HepG2 (cell line): ENCODE measurements around the gene IL6R. TPM values are rescaled to one million over a fixed set of nuclear protein-coding genes. Genes with fewer than 3 reads are reported as not detected.

Source experiments
- CHCHD3 ChIP-seq: sonication (generic); formaldehyde crosslinking; IDR thresholded peaks from 2 replicates; pipeline ENCODE4 v1.8.0; 2022; ENCODE audit warnings: mild to moderate bottlenecking, missing genetic modification reagents, moderate library complexity
- CTCF ChIP-seq: sonication (generic); formaldehyde crosslinking; IDR thresholded peaks from 2 replicates; pipeline ENCODE4 v1.5.0; 2020; ENCODE audit warnings: mild to moderate bottlenecking, missing genetic modification reagents, moderate library complexity
- FOSL2 ChIP-seq: sonication (generic); formaldehyde crosslinking; IDR thresholded peaks from 2 replicates; pipeline ENCODE4 v1.4.0; 2020; ENCODE audit warnings: missing genetic modification reagents
- FOXC1 ChIP-seq: sonication (generic); formaldehyde crosslinking; IDR thresholded peaks from 2 replicates; pipeline ENCODE4 v1.8.0; 2022; ENCODE audit warnings: mild to moderate bottlenecking, missing genetic modification reagents, borderline replicate concordance
- GABPA ChIP-seq, 2 experiments: IDR thresholded peaks; 2 replicates each; pipeline ENCODE4 v1.6.1; 2011 to 2016; ENCODE audit warnings: low read depth in 2 of 2, low read length in 1 of 2, missing biosample characterization in 1 of 2, missing genetic modification characterization in 1 of 2
- HHEX ChIP-seq: IDR thresholded peaks from 2 replicates; pipeline ENCODE4 v1.6.1; 2016; ENCODE audit warnings: control low read depth
- IKZF4 ChIP-seq: sonication (generic); formaldehyde crosslinking; IDR thresholded peaks from 2 replicates; pipeline ENCODE4 v1.5.1; 2020; ENCODE audit warnings: borderline replicate concordance, mild to moderate bottlenecking, low read depth, missing genetic modification reagents; ENCODE audit errors: not compliant biosample characterization
- KLF6 ChIP-seq: IDR thresholded peaks from 2 replicates; pipeline ENCODE4 v1.8.0; 2016; ENCODE audit warnings: missing biosample characterization, missing genetic modification reagents
- MBNL3 ChIP-seq: fragments of 250-450 bp; sonication (Bioruptor Pico); conservative IDR thresholded peaks from 2 replicates; pipeline ENCODE4 v1.8.0; 2022; ENCODE audit warnings: mild to moderate bottlenecking, inconsistent platforms
- NONO ChIP-seq, 2 experiments: fragments of 450-650 bp in 1 of 2; sonication (generic) in 1 of 2; formaldehyde crosslinking in 1 of 2; IDR thresholded peaks in 1 of 2; conservative IDR thresholded peaks in 1 of 2; 2 replicates each; pipeline versions ENCODE4 v1.6.1 to v1.8.0; 2017 to 2022; ENCODE audit warnings: mild to moderate bottlenecking in 1 of 2, missing genetic modification reagents in 1 of 2, moderate library complexity in 1 of 2
- PHF8 ChIP-seq: sonication (generic); formaldehyde crosslinking; IDR thresholded peaks from 2 replicates; pipeline ENCODE4 v1.5.0; 2020; ENCODE audit warnings: missing genetic modification reagents
- SOX6 ChIP-seq, 2 experiments: fragments of 450-650 bp in 1 of 2; sonication (generic) in 1 of 2; formaldehyde crosslinking in 1 of 2; IDR thresholded peaks; 2 replicates each; pipeline versions ENCODE4 v1.4.0 to v1.6.1; 2017 to 2020; ENCODE audit warnings: antibody characterized with exemption in 1 of 2, mild to moderate bottlenecking in 1 of 2, missing genetic modification reagents in 1 of 2
- TP53 ChIP-seq: sonication (generic); formaldehyde crosslinking; conservative IDR thresholded peaks from 2 replicates; pipeline ENCODE4 v1.4.0; 2020; ENCODE audit warnings: missing genetic modification reagents
- ZC3H4 ChIP-seq: sonication (generic); formaldehyde crosslinking; IDR thresholded peaks from 2 replicates; pipeline ENCODE4 v1.4.0; 2020; ENCODE audit warnings: missing genetic modification reagents, borderline replicate concordance
- ZFP36L1 ChIP-seq: sonication (generic); formaldehyde crosslinking; IDR thresholded peaks from 2 replicates; pipeline ENCODE4 v1.8.0; 2022; ENCODE audit warnings: mild to moderate bottlenecking, missing genetic modification reagents, moderate library complexity
- ZNF124 ChIP-seq: sonication (generic); formaldehyde crosslinking; IDR thresholded peaks from 2 replicates; pipeline ENCODE4 v1.4.0; 2020; ENCODE audit warnings: missing genetic modification reagents
- ZNF136 ChIP-seq: sonication (generic); formaldehyde crosslinking; IDR thresholded peaks from 2 replicates; pipeline ENCODE4 v1.8.1; 2022; ENCODE audit warnings: low read depth, mild to moderate bottlenecking, moderate library complexity, missing genetic modification reagents
- ZNF256 ChIP-seq: sonication (generic); formaldehyde crosslinking; conservative IDR thresholded peaks from 2 replicates; pipeline ENCODE4 v1.4.0; 2020; ENCODE audit warnings: missing genetic modification reagents
- ZNF737 ChIP-seq: sonication (generic); formaldehyde crosslinking; IDR thresholded peaks from 2 replicates; pipeline ENCODE4 v1.5.0; 2020; ENCODE audit warnings: missing genetic modification reagents, mild to moderate bottlenecking, borderline replicate concordance
- ZNF879 ChIP-seq: sonication (generic); formaldehyde crosslinking; IDR thresholded peaks from 2 replicates; pipeline ENCODE4 v1.8.1; 2023; ENCODE audit warnings: missing genetic modification reagents
- ZNF883 ChIP-seq: sonication (generic); formaldehyde crosslinking; IDR thresholded peaks from 2 replicates; pipeline ENCODE4 v1.5.1; 2020; ENCODE audit warnings: mild to moderate bottlenecking, missing genetic modification reagents; ENCODE audit errors: not compliant biosample characterization
- polyA plus RNA-seq, 8 experiments: library from polyadenylated mRNA; depleted of rRNA in 3 of 8; stranded (reverse) in 7 of 8; unstranded in 1 of 8; fragments of >200 nt; fragmentation: Illumina TruSeq in 4 of 8; extraction: Trizol in 4 of 8; gene quantifications; 2 replicates each; pipeline versions ENCODE4 v1.2.1 to v1.2.3, GENCODE V29; 2011 to 2016; ENCODE audit warnings: low read depth in 4 of 8, missing spikeins in 1 of 8, mixed read lengths in 1 of 8; ENCODE audit not compliant: insufficient read depth in 1 of 8
- total RNA-seq, 5 experiments: library from RNA; depleted of rRNA; stranded (reverse); fragments of >200 nt; fragmentation: Illumina TruSeq; extraction: Trizol; gene quantifications; 2 replicates each; pipeline ENCODE4 v1.2.3, GENCODE V29; 2016; ENCODE audit warnings: low read depth in 1 of 5
- TF ChIP-seq, protein P1 (sequence below): sonication (generic); formaldehyde crosslinking; IDR thresholded peaks from 2 replicates; pipeline ENCODE4 v1.8.0; 2022; ENCODE audit warnings: mild to moderate bottlenecking, missing genetic modification reagents; ENCODE audit not compliant: insufficient replicate concordance
- TF ChIP-seq, protein P2 (sequence below): sonication (generic); formaldehyde crosslinking; IDR thresholded peaks from 2 replicates; pipeline ENCODE4 v1.5.0; 2020; ENCODE audit warnings: mild to moderate bottlenecking, missing genetic modification reagents, borderline replicate concordance

IL6R gene
- total and polyA plus RNA-seq, 2 of the 13 experiments (the other 11 are each of a cell fraction or from before 2014, with no cell fraction given): 5.0 to 24.5 TPM

DNA sequence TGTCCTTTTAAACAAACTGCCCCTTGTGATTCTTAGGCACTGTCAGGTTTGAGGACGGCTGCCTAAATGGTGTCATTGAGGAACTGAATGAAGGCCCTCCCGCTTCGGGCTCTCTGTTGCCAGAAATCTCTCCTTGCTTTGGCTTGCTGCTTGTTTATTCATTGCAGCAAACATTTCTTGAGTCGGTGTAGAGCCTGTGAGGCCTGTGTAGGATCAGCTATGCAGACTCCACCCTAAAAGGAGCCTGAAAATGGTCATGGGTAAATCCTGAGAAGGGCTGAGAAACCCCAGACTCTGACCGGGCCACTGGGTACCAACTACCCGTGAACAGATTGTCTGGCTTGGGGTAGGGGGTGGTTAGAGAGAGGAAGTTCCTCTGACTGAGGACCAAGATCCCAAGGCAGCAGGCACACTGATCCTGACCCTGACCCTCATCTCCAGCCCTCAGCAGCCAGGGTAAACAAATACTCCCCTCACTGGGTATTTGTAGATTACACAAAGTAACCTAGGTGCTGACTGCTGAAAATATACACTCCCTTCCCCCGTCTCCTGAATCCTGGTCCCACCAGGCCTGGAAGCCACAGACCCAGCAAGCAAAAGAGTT is 3.1 kb downstream of the IL6R start (continued):
- TF ChIP-seq ZNF883 (CRISPR knock-in tag): no peak
- no peak for TF ChIP-seq CHCHD3 (CRISPR knock-in tag)
- no peak for TF ChIP-seq TP53
- TF ChIP-seq KLF6: no peak
- TF ChIP-seq FOSL2 (CRISPR knock-in tag): peak; percentile 64
- TF ChIP-seq FOXC1 (CRISPR knock-in tag): no peak
- TF ChIP-seq IKZF4: no peak
- TF ChIP-seq ZNF136 (CRISPR knock-in tag): no peak
- TF ChIP-seq ZNF879 (CRISPR knock-in tag): no peak
- TF ChIP-seq ZNF124 (CRISPR knock-in tag): no peak
- TF ChIP-seq SOX6 (IDR thresholded peaks at IDR 0.05): no peak
- peak; percentile 60 for TF ChIP-seq SOX6 (CRISPR knock-in tag; IDR thresholded peaks at IDR 0.05)
- TF ChIP-seq, protein P1, sequence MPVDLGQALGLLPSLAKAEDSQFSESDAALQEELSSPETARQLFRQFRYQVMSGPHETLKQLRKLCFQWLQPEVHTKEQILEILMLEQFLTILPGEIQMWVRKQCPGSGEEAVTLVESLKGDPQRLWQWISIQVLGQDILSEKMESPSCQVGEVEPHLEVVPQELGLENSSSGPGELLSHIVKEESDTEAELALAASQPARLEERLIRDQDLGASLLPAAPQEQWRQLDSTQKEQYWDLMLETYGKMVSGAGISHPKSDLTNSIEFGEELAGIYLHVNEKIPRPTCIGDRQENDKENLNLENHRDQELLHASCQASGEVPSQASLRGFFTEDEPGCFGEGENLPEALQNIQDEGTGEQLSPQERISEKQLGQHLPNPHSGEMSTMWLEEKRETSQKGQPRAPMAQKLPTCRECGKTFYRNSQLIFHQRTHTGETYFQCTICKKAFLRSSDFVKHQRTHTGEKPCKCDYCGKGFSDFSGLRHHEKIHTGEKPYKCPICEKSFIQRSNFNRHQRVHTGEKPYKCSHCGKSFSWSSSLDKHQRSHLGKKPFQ: no peak
- peak; percentile 71; the same call in 1 of the 2 replicates for TF ChIP-seq HHEX (CRISPR knock-in tag)
- TF ChIP-seq ZNF256 (CRISPR knock-in tag): no peak
- TF ChIP-seq MBNL3 (CRISPR knock-in tag): no peak
- TF ChIP-seq ZFP36L1 (CRISPR knock-in tag): no peak
- TF ChIP-seq, protein P2, sequence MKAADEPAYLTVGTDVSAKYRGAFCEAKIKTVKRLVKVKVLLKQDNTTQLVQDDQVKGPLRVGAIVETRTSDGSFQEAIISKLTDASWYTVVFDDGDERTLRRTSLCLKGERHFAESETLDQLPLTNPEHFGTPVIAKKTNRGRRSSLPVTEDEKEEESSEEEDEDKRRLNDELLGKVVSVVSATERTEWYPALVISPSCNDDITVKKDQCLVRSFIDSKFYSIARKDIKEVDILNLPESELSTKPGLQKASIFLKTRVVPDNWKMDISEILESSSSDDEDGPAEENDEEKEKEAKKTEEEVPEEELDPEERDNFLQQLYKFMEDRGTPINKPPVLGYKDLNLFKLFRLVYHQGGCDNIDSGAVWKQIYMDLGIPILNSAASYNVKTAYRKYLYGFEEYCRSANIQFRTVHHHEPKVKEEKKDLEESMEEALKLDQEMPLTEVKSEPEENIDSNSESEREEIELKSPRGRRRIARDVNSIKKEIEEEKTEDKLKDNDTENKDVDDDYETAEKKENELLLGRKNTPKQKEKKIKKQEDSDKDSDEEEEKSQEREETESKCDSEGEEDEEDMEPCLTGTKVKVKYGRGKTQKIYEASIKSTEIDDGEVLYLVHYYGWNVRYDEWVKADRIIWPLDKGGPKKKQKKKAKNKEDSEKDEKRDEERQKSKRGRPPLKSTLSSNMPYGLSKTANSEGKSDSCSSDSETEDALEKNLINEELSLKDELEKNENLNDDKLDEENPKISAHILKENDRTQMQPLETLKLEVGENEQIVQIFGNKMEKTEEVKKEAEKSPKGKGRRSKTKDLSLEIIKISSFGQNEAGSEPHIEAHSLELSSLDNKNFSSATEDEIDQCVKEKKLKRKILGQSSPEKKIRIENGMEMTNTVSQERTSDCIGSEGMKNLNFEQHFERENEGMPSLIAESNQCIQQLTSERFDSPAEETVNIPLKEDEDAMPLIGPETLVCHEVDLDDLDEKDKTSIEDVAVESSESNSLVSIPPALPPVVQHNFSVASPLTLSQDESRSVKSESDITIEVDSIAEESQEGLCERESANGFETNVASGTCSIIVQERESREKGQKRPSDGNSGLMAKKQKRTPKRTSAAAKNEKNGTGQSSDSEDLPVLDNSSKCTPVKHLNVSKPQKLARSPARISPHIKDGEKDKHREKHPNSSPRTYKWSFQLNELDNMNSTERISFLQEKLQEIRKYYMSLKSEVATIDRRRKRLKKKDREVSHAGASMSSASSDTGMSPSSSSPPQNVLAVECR (CRISPR knock-in tag): 0 out of 2 replicates have a peak, but pooled peaks have one; percentile 25
- no peak for TF ChIP-seq NONO (IDR thresholded peaks at IDR 0.05)
- no peak for TF ChIP-seq NONO (CRISPR knock-in tag; conservative IDR thresholded peaks at IDR 0.05)
- no peak for TF ChIP-seq CTCF (CRISPR knock-in tag)
- TF ChIP-seq ZNF737 (CRISPR knock-in tag): no peak
- no peak for TF ChIP-seq PHF8
- TF ChIP-seq ZC3H4 (CRISPR knock-in tag): no peak
- no peak for TF ChIP-seq GABPA (IDR thresholded peaks at IDR 0.05; ENCODE audit: low read depth, low read length)
- peak; percentile 27; the same call in 1 of the 2 replicates for TF ChIP-seq GABPA (CRISPR knock-in tag; IDR thresholded peaks at IDR 0.05; ENCODE audit: low read depth)
